ENCODE data around the gene MYOM1.

DNA sequence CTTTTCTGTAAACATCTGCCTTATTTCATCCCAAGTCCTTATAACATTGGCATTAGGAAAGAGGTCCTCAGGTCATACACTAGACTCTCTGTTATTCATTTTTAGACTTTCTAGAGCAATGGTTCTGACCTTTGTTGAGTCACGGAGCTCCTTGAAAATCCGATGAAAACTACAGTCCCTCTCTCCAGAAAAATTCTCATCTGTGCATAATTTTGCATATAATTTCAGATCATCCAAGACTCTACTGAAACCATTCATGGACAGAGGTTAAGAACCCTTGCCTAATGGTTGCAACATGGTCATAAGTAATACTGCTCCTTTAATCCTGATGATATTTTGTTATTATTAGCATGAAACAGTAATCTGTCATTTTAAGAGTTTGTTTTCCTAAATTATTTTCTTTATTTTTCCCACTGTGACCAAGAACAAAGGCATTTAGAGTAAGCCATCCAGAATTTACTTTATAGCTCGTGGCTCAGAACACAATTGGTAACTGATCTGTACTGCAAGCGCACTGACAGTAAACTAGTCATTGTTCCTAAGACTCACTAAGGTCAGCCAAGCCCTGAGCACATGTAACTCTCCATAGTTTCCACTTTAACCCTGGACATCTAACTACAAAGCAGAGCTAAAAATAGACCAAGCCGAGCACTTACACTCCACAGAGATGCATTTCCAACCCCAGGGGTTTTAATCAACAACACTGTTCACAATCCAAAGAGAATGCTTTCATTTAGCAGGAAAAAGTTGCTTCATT lies 8.4 kb downstream of the MYOM1 start:
- TF ChIP-seq REST (IDR thresholded peaks at IDR 0.05; ENCODE audit: insufficient read depth in 1 of 2, low read depth in 2 of 2, low read length in 2 of 2), result no peak
- TF ChIP-seq TAF1 (IDR thresholded peaks at IDR 0.05; ENCODE audit: borderline replicate concordance, insufficient read depth, low read length), result no peak
- no peak for TF ChIP-seq POLR2AphosphoS5 (IDR thresholded peaks at IDR 0.05; ENCODE audit: low read depth, low read length)
